Measurements from ENCODE around the gene HPN.
"Not testable (repeated sequence)": the region's sequence is repeated elsewhere in the genome, so short reads cannot be mapped to it uniquely, and the experiment has no call there.

Gene HPN

GRCh38 chr19:35095667-35096368 lies 54.3 kb downstream of the HPN start:
- no peak overlapping the region for H3K4me3 ChIP-seq (ENCODE audit: low read depth, low read length)
- TF ChIP-seq, protein P1, sequence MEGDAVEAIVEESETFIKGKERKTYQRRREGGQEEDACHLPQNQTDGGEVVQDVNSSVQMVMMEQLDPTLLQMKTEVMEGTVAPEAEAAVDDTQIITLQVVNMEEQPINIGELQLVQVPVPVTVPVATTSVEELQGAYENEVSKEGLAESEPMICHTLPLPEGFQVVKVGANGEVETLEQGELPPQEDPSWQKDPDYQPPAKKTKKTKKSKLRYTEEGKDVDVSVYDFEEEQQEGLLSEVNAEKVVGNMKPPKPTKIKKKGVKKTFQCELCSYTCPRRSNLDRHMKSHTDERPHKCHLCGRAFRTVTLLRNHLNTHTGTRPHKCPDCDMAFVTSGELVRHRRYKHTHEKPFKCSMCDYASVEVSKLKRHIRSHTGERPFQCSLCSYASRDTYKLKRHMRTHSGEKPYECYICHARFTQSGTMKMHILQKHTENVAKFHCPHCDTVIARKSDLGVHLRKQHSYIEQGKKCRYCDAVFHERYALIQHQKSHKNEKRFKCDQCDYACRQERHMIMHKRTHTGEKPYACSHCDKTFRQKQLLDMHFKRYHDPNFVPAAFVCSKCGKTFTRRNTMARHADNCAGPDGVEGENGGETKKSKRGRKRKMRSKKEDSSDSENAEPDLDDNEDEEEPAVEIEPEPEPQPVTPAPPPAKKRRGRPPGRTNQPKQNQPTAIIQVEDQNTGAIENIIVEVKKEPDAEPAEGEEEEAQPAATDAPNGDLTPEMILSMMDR (IDR thresholded peaks at IDR 0.05; ENCODE audit: borderline replicate concordance, insufficient read depth, low read depth, low read length), result no peak

GRCh38 chr19:35098413-35099049 lies 57.0 kb downstream of the HPN start:
- no peak overlapping the region for H3K4me3 ChIP-seq (ENCODE audit: low read depth, low read length)
- TF ChIP-seq, protein P1 (IDR thresholded peaks at IDR 0.05; ENCODE audit: borderline replicate concordance, insufficient read depth, low read depth, low read length), result no peak

DNA sequence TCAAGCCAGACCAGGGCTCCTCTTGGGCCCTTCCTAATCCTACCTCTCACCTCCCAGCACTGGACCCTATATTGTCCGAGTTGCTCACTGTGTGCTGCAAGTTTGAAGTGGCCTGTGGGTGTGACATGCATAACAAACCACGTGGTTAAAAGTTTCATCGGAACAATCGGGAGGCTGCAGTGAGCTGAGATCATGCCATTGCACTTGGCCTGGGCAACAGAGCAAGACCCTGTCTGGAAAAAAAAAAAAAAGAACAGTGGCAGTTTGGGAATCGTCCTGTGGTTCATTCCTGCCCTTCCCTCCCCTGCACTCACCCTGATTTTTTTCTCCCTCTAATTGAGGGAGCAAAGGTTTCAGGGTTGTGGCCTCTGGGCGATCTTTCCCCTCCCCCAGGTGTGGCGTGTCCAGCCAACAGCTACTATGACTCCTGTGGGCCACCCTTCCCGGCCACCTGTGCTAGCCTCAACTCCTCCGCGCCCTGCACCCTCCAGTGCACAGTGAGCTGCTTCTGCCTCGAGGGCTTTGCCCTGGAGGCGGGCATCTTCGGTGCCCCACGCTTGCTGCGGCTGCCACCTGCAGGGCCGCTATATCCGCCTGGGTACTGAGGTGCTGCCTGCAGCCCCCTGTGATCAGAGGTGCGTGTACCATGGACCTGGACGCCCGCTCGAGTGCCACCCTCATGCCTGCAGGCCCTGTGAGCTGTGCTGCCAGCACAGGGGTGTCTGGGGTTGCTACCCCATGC lies 57.8 kb downstream of the HPN start:
- H3K4me3 ChIP-seq (ENCODE audit: low read depth, low read length), result no peak overlapping the region
- TF ChIP-seq, protein P1 (IDR thresholded peaks at IDR 0.05; ENCODE audit: borderline replicate concordance, insufficient read depth, low read depth, low read length), result no peak

- H3K4me3 ChIP-seq (ENCODE audit: low read depth, low read length), result no peak overlapping the region
- TF ChIP-seq, protein P1 (IDR thresholded peaks at IDR 0.05; ENCODE audit: borderline replicate concordance, insufficient read depth, low read depth, low read length), result no peak
Measured at GRCh38 chr19:35099897-35100275, 58.4 kb downstream of the HPN start.

GRCh38 chr19:35100588-35101533 lies 59.3 kb downstream of the HPN start:
- TF ChIP-seq, protein P1 (IDR thresholded peaks at IDR 0.05; ENCODE audit: borderline replicate concordance, insufficient read depth, low read depth, low read length), result no peak

DNA sequence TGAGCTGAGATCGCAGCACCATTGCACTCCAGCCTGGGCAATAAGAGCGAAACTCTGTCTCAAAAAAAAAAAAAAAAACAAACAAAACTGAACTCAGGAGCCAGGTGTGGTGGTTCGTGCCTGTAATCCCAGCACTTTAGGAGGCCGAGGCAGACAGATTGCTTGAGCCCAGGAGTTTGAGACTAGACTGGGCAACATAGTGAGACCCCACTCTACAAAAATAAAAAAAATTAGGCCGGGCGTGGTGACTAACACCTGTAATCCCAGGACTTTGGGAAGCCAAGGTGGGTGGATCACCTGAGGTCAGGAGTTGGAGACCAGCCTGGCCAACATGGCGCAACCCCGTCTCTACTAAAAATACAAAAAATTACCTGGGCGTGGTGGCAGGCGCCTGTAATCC lies 60.4 kb downstream of the HPN start:
- not testable (repeated sequence) for H3K4me3 ChIP-seq (ENCODE audit: low read depth, low read length)

More at GRCh38 chr19:35100588-35101533, 59.3 kb downstream of the HPN start:
- H3K4me3 ChIP-seq (ENCODE audit: low read depth, low read length), result no peak overlapping the region

DNA sequence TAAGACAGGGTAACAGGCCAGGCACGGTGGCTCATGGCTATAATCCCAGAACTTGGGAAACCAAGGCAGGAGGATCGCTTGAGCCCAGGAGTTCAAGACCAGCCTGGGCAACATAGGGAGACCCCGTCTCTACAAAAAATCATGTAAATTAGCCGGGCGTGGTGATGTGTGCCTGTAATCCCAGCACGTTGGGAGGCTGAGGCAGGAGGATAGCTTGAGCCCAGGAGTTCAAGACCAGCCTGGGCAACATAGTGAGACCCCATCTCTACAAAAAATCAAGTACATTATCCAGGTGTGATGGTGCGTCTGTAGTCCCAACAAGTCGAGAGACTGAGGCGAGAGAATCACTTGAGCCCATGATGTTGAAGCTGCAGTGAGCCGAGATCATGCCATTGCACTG lies 62.1 kb downstream of the HPN start:
- H3K4me3 ChIP-seq (ENCODE audit: low read depth, low read length), result not testable (repeated sequence)
